ENCODE data around the gene ERBIN. TPM values are rescaled to one million over a fixed set of nuclear protein-coding genes. Genes with fewer than 3 reads are reported as not detected.

Gene ERBIN
- total RNA-seq, 1 experiment from 2014 or later: 88.4 TPM

DNA sequence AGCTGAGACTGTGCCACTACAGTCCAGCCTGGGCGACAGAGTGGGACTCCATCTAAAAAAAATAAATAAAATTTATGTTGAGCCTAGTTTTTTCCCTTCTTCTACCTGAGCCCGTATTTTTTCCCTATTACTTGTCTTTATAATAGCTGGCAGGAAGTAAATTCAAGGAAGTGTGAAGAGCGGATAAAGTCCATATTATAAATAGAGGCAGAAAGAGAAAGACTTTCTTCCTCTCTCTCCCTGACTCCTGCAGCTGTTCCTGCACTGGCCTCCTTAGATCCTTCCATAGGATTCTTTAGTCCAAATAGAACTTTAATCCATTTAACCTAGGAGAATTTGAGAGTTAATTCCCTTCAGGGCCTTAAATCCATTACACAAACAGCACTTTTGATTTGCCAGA, 10.3 kb upstream of the ERBIN start:
- no TSS peak for BruUV-seq (replicated peaks)
- Histone ChIP-seq H3K27me3 (ENCODE audit: control insufficient read depth, insufficient read depth, low read length) (no peaks in the 10 kb centered on the region), H3K9me3 (ENCODE audit: control insufficient read depth, insufficient read depth, low read depth, low read length) (no peaks in the 10 kb centered on the region), H3K36me3 (ENCODE audit: control insufficient read depth, insufficient read depth, low read length) (no peaks in the 10 kb centered on the region), H3K4me3 (ENCODE audit: low read depth in 2 of 2, low read length in 2 of 2) (no peak overlapping the region), H3K27ac (ENCODE audit: low read length) (no peak overlapping the region), H3K4me1 (ENCODE audit: control insufficient read depth, insufficient read depth, low read length) (no peaks in the 10 kb centered on the region)
- in situ Hi-C loops (cut with HindIII; ENCODE audit: low pct_unique_long_range_greater_than_20kb, low sequenced_read_pairs): no loop called here
- ChIA-PET CTCF (no interaction called here), POLR2A (no interaction called here)
- DNase-seq (ENCODE audit: low read depth, low spot score) (no peak), ATAC-seq (no peak)
- TF ChIP-seq POLR2AphosphoS5 (IDR thresholded peaks at IDR 0.05; ENCODE audit: low read depth, low read length) (no peak), TCF7L2 (IDR thresholded peaks at IDR 0.05; ENCODE audit: low read depth, low read length) (no peak), SIN3A (IDR thresholded peaks at IDR 0.05; ENCODE audit: borderline replicate concordance, insufficient read depth, low read depth, low read length) (no peak)
- TF ChIP-seq, protein P1, sequence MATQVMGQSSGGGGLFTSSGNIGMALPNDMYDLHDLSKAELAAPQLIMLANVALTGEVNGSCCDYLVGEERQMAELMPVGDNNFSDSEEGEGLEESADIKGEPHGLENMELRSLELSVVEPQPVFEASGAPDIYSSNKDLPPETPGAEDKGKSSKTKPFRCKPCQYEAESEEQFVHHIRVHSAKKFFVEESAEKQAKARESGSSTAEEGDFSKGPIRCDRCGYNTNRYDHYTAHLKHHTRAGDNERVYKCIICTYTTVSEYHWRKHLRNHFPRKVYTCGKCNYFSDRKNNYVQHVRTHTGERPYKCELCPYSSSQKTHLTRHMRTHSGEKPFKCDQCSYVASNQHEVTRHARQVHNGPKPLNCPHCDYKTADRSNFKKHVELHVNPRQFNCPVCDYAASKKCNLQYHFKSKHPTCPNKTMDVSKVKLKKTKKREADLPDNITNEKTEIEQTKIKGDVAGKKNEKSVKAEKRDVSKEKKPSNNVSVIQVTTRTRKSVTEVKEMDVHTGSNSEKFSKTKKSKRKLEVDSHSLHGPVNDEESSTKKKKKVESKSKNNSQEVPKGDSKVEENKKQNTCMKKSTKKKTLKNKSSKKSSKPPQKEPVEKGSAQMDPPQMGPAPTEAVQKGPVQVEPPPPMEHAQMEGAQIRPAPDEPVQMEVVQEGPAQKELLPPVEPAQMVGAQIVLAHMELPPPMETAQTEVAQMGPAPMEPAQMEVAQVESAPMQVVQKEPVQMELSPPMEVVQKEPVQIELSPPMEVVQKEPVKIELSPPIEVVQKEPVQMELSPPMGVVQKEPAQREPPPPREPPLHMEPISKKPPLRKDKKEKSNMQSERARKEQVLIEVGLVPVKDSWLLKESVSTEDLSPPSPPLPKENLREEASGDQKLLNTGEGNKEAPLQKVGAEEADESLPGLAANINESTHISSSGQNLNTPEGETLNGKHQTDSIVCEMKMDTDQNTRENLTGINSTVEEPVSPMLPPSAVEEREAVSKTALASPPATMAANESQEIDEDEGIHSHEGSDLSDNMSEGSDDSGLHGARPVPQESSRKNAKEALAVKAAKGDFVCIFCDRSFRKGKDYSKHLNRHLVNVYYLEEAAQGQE (IDR thresholded peaks at IDR 0.05; ENCODE audit: insufficient read depth in 1 of 2, low read depth in 2 of 2, low read length in 1 of 2): no peak
- TF ChIP-seq, protein P2, sequence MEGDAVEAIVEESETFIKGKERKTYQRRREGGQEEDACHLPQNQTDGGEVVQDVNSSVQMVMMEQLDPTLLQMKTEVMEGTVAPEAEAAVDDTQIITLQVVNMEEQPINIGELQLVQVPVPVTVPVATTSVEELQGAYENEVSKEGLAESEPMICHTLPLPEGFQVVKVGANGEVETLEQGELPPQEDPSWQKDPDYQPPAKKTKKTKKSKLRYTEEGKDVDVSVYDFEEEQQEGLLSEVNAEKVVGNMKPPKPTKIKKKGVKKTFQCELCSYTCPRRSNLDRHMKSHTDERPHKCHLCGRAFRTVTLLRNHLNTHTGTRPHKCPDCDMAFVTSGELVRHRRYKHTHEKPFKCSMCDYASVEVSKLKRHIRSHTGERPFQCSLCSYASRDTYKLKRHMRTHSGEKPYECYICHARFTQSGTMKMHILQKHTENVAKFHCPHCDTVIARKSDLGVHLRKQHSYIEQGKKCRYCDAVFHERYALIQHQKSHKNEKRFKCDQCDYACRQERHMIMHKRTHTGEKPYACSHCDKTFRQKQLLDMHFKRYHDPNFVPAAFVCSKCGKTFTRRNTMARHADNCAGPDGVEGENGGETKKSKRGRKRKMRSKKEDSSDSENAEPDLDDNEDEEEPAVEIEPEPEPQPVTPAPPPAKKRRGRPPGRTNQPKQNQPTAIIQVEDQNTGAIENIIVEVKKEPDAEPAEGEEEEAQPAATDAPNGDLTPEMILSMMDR (IDR thresholded peaks at IDR 0.05): no peak
- intact Hi-C loops (cut with micrococcal nuclease; ENCODE audit: unreplicated experiment): no loop called here

DNA sequence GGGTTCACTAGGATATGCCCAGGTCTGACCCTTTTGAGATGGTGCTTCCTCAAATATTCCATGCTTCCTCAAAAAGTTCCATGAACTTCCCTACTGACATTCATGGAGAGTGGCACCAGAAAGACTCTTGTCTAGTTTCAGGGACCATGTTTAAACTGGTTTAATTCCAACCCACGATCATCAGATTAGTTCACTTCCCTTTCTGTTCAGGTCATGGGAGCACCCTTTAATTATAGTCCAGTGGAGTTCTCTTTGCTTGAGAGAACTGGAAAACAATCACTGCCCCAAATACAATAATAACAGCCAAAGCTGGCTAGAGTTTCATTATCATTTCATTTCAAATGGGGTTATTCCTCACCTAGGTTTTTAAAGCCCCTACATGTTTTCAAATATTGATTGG, 9.7 kb upstream of the ERBIN start:
- H3K9me3 ChIP-seq (ENCODE audit: control insufficient read depth, insufficient read depth, low read depth, low read length): no peaks in the 10 kb centered on the region
- no peaks in the 10 kb centered on the region for H3K27me3 ChIP-seq (ENCODE audit: control insufficient read depth, insufficient read depth, low read length)
- no peaks in the 10 kb centered on the region for H3K36me3 ChIP-seq (ENCODE audit: control insufficient read depth, insufficient read depth, low read length)
- H3K27ac ChIP-seq (ENCODE audit: low read length): no peak overlapping the region
- intact Hi-C loops (cut with micrococcal nuclease; ENCODE audit: unreplicated experiment): no loop called here
- DNase-seq (ENCODE audit: low read depth, low spot score) (no peak), ATAC-seq (no peak)
- ChIA-PET CTCF (no interaction called here), POLR2A (no interaction called here)
- in situ Hi-C loops (cut with HindIII; ENCODE audit: low pct_unique_long_range_greater_than_20kb, low sequenced_read_pairs): no loop called here
- H3K4me3 ChIP-seq (ENCODE audit: low read depth in 2 of 2, low read length in 2 of 2): no peak overlapping the region
- H3K4me1 ChIP-seq (ENCODE audit: control insufficient read depth, insufficient read depth, low read length): no peaks in the 10 kb centered on the region
- BruUV-seq (replicated peaks): no TSS peak
- TF ChIP-seq TCF7L2 (IDR thresholded peaks at IDR 0.05; ENCODE audit: low read depth, low read length): no peak
- TF ChIP-seq POLR2AphosphoS5 (IDR thresholded peaks at IDR 0.05; ENCODE audit: low read depth, low read length): no peak
- TF ChIP-seq, protein P2 (IDR thresholded peaks at IDR 0.05): no peak
- no peak for TF ChIP-seq SIN3A (IDR thresholded peaks at IDR 0.05; ENCODE audit: borderline replicate concordance, insufficient read depth, low read depth, low read length)
